Breast epithelium (tissue), 3 donors: Measurements from ENCODE around the gene SFXN1.

Experiments used
- CTCF ChIP-seq, 3 donors: fragments of 450-650 bp; IDR thresholded peaks; one replicate each; pipeline ENCODE4 v1.5.1; 2016 to 2017; ENCODE audit warnings: antibody characterized with exemption in 3 of 3, mild to moderate bottlenecking in 3 of 3, moderate library complexity in 3 of 3
- POLR2A ChIP-seq: fragments of 450-650 bp; IDR thresholded peaks from one replicate; pipeline ENCODE4 v1.6.1; 2016; ENCODE audit warnings: antibody characterized with exemption, mild to moderate bottlenecking, moderate library complexity

GRCh38 chr5:175471628-175472027 lies 6.7 kb upstream of the SFXN1 start:
- TF ChIP-seq CTCF (IDR thresholded peaks at IDR 0.05) (no peak), POLR2A (no peak)
